ENCODE measurements around the gene EML1.

Gene EML1

GRCh38 chr14:99812892-99813291 lies 19.7 kb downstream of the EML1 start:
- H3K4me1 ChIP-seq (ENCODE audit: control insufficient read depth, insufficient read depth, low read length, poor library complexity, severe bottlenecking): no peaks in the 10 kb centered on the region
- no peaks in the 10 kb centered on the region for H3K36me3 ChIP-seq (ENCODE audit: control insufficient read depth, insufficient read depth, low read length)
- no peak for DNase-seq
- no peaks in the 10 kb centered on the region for H3K9me3 ChIP-seq (ENCODE audit: control insufficient read depth, low read length)
- H3K27me3 ChIP-seq (replicated peaks; ENCODE audit: control insufficient read depth, insufficient read depth, low read length, poor library complexity, severe bottlenecking): no peaks in the 10 kb centered on the region
- no peak overlapping the region for H3K4me3 ChIP-seq (ENCODE audit: insufficient read depth, low read depth, low read length, poor library complexity, severe bottlenecking)
- no peak overlapping the region for H3K27ac ChIP-seq (ENCODE audit: insufficient read depth, low read length, poor library complexity, severe bottlenecking)

DNA sequence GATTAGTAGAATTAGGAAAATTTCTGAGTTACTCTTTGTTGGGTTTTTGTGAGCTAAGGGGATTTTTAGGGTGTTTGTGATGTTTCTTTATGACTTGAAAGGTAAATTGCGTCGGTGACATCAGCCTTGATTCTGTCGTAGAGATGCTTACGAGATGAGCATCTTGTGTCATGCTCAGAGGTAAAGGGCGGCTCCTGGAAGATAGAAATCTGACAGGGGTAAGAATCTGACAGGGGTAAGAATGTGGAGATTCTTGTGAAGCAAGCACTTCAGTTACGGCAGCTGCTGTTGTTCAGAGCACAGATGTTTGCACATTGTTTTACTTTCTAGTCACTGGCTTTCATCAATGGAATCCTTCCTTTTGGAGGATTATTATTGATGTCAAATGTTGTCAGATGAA lies 22.5 kb downstream of the EML1 start:
- no peaks in the 10 kb centered on the region for H3K9me3 ChIP-seq (ENCODE audit: control insufficient read depth, low read length)
- no peak overlapping the region for H3K27ac ChIP-seq (ENCODE audit: insufficient read depth, low read length, poor library complexity, severe bottlenecking)
- H3K27me3 ChIP-seq (replicated peaks; ENCODE audit: control insufficient read depth, insufficient read depth, low read length, poor library complexity, severe bottlenecking): no peaks in the 10 kb centered on the region

DNA sequence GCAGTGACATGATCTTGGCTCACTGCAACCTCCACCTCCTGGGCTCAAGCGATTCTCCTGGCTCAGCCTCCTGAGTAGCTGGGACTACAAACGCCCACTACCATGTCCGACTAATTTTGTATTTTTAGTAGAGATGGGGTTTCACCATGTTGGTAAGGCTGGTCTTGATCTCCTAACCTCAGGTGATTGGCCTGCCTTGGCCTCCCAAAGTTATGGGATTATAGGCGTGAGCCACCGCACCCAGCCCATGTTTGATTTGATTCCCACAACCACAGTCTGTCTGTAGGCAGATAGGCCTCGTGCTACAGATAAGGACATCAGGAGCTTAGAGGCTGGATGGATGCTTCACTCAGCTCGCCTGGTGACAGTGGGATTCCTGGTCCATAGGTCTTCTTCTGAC lies 23.0 kb downstream of the EML1 start:
- Histone ChIP-seq H3K9me3 (ENCODE audit: control insufficient read depth, low read length) (no peaks in the 10 kb centered on the region), H3K27me3 (replicated peaks; ENCODE audit: control insufficient read depth, insufficient read depth, low read length, poor library complexity, severe bottlenecking) (no peaks in the 10 kb centered on the region), H3K36me3 (ENCODE audit: control insufficient read depth, insufficient read depth, low read length) (no peaks in the 10 kb centered on the region), H3K27ac (ENCODE audit: insufficient read depth, low read length, poor library complexity, severe bottlenecking) (no peak overlapping the region), H3K4me3 (ENCODE audit: insufficient read depth, low read depth, low read length, poor library complexity, severe bottlenecking) (no peak overlapping the region), H3K4me1 (ENCODE audit: control insufficient read depth, insufficient read depth, low read length, poor library complexity, severe bottlenecking) (no peaks in the 10 kb centered on the region)
- DNase-seq: no peak

More for the DNA sequence above, 22.5 kb downstream of the EML1 start:
- H3K36me3 ChIP-seq (ENCODE audit: control insufficient read depth, insufficient read depth, low read length): no peaks in the 10 kb centered on the region
- no peaks in the 10 kb centered on the region for H3K4me1 ChIP-seq (ENCODE audit: control insufficient read depth, insufficient read depth, low read length, poor library complexity, severe bottlenecking)
- no peak for DNase-seq
- H3K4me3 ChIP-seq (ENCODE audit: insufficient read depth, low read depth, low read length, poor library complexity, severe bottlenecking): no peak overlapping the region

- H3K36me3 ChIP-seq (ENCODE audit: control insufficient read depth, insufficient read depth, low read length): no peaks in the 10 kb centered on the region
- no peaks in the 10 kb centered on the region for H3K9me3 ChIP-seq (ENCODE audit: control insufficient read depth, low read length)
- DNase-seq: no peak
- peaks cover under 1% of the 10 kb centered on the region for H3K4me1 ChIP-seq (ENCODE audit: control insufficient read depth, insufficient read depth, low read length, poor library complexity, severe bottlenecking)
- H3K27me3 ChIP-seq (replicated peaks; ENCODE audit: control insufficient read depth, insufficient read depth, low read length, poor library complexity, severe bottlenecking): no peaks in the 10 kb centered on the region
- no peak overlapping the region for H3K4me3 ChIP-seq (ENCODE audit: insufficient read depth, low read depth, low read length, poor library complexity, severe bottlenecking)
- H3K27ac ChIP-seq (ENCODE audit: insufficient read depth, low read length, poor library complexity, severe bottlenecking): no peak overlapping the region
These were observed 23.4 kb downstream of the EML1 start for GRCh38 chr14:99816642-99817041.

- DNase-seq: no peak
- Histone ChIP-seq H3K4me3 (ENCODE audit: insufficient read depth, low read depth, low read length, poor library complexity, severe bottlenecking) (no peak overlapping the region), H3K36me3 (ENCODE audit: control insufficient read depth, insufficient read depth, low read length) (no peaks in the 10 kb centered on the region), H3K27me3 (replicated peaks; ENCODE audit: control insufficient read depth, insufficient read depth, low read length, poor library complexity, severe bottlenecking) (no peaks in the 10 kb centered on the region), H3K4me1 (ENCODE audit: control insufficient read depth, insufficient read depth, low read length, poor library complexity, severe bottlenecking) (peaks cover 4% of the 10 kb centered on the region), H3K27ac (ENCODE audit: insufficient read depth, low read length, poor library complexity, severe bottlenecking) (no peak overlapping the region), H3K9me3 (ENCODE audit: control insufficient read depth, low read length) (no peaks in the 10 kb centered on the region)
These were observed 24.1 kb downstream of the EML1 start for GRCh38 chr14:99817331-99817730.

GRCh38 chr14:99818503-99819036 lies 25.4 kb downstream of the EML1 start:
- DNase-seq: no peak
- no peaks in the 10 kb centered on the region for H3K27me3 ChIP-seq (replicated peaks; ENCODE audit: control insufficient read depth, insufficient read depth, low read length, poor library complexity, severe bottlenecking)

GRCh38 chr14:99819514-99819913 lies 26.3 kb downstream of the EML1 start:
- DNase-seq: no peak
- H3K36me3 ChIP-seq (ENCODE audit: control insufficient read depth, insufficient read depth, low read length): no peaks in the 10 kb centered on the region
- no peaks in the 10 kb centered on the region for H3K27me3 ChIP-seq (replicated peaks; ENCODE audit: control insufficient read depth, insufficient read depth, low read length, poor library complexity, severe bottlenecking)
- no peaks in the 10 kb centered on the region for H3K9me3 ChIP-seq (ENCODE audit: control insufficient read depth, low read length)
- no peak overlapping the region for H3K4me3 ChIP-seq (ENCODE audit: insufficient read depth, low read depth, low read length, poor library complexity, severe bottlenecking)
- peaks cover 4% of the 10 kb centered on the region for H3K4me1 ChIP-seq (ENCODE audit: control insufficient read depth, insufficient read depth, low read length, poor library complexity, severe bottlenecking)
- H3K27ac ChIP-seq (ENCODE audit: insufficient read depth, low read length, poor library complexity, severe bottlenecking): no peak overlapping the region

More at GRCh38 chr14:99818503-99819036, 25.4 kb downstream of the EML1 start:
- Histone ChIP-seq H3K4me3 (ENCODE audit: insufficient read depth, low read depth, low read length, poor library complexity, severe bottlenecking) (no peak overlapping the region), H3K4me1 (ENCODE audit: control insufficient read depth, insufficient read depth, low read length, poor library complexity, severe bottlenecking) (peaks cover 4% of the 10 kb centered on the region), H3K36me3 (ENCODE audit: control insufficient read depth, insufficient read depth, low read length) (no peaks in the 10 kb centered on the region), H3K27ac (ENCODE audit: insufficient read depth, low read length, poor library complexity, severe bottlenecking) (no peak overlapping the region), H3K9me3 (ENCODE audit: control insufficient read depth, low read length) (no peaks in the 10 kb centered on the region)

DNA sequence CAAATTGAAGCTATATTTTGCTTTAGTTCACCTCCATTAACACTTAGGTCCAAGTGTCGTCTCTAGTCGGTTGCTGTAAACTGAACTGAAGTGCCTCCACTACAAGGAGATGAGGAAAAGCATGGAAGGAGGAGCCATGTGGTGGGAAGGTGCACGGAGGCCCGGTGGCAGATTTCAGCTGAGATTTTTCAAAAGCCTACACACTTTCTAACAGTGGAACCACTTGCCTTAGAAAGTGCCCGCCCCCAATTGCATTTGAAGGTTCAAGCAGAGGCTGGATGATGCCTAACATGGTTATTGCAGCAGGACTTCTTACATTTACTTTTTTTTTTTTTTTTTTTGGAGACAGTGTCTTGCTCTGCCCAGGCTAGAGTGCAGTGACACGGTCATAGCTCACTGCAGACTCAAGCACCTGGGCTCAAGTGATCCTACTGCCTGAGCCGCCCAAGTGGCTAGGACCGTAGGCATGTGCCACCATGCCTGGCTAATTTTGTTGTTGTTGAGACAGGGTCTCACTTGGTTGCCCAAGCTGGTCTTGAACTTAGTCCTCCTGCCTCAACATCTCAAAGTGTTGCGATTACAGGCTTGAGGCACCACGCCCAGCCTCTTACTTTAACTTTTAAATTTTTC lies 27.6 kb downstream of the EML1 start:
- Histone ChIP-seq H3K27me3 (replicated peaks; ENCODE audit: control insufficient read depth, insufficient read depth, low read length, poor library complexity, severe bottlenecking) (no peaks in the 10 kb centered on the region), H3K27ac (ENCODE audit: insufficient read depth, low read length, poor library complexity, severe bottlenecking) (no peak overlapping the region), H3K36me3 (ENCODE audit: control insufficient read depth, insufficient read depth, low read length) (no peaks in the 10 kb centered on the region), H3K4me1 (ENCODE audit: control insufficient read depth, insufficient read depth, low read length, poor library complexity, severe bottlenecking) (peaks cover 4% of the 10 kb centered on the region), H3K9me3 (ENCODE audit: control insufficient read depth, low read length) (no peaks in the 10 kb centered on the region), H3K4me3 (ENCODE audit: insufficient read depth, low read depth, low read length, poor library complexity, severe bottlenecking) (no peak overlapping the region)
- DNase-seq: no peak

DNA sequence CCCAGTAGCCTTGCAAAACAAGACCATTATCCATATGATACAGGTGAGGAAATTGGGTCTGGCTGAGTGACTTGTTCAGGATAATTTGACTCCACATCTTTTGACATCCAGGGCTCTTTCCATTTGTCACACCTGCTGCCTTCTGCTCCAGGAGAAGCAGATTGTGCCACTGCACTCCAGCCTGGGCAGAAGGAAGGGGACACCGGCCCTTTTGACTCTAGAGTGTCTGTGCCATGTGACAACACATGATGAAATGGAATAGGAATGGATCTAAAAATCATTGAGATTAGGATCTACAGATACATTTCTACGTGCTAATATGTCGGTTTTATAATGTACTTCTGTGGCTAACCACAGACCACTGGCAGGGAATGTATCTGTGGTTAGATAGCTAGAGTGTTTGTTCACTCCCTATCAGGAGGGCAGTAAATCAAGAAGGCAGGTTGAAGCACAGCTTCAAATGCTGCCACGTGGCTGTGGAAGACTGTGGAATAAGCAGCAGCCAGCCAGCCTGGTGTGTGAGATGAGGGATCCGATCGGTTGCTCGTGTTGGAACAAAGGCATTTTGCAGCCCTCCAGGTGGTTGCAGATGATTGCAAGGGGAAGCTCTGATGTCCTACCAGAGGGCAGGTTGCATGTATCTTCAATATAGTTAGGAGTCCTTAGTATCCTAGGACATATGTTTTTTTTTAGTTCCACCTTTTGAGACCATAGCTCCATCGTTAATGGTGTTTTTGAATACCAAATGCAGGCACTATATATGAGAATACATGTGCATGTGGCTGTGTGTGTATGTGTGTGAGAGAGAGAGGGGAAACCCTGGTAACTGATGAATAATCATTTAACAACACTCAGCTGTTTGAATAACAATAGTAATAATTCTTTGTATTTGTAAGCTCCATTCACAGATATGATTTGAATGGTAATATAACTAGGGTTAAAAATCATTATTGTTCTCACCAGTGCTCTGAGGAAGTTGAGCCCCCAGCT lies 28.6 kb downstream of the EML1 start:
- no peak overlapping the region for H3K4me3 ChIP-seq (ENCODE audit: insufficient read depth, low read depth, low read length, poor library complexity, severe bottlenecking)
- no peak overlapping the region for H3K27ac ChIP-seq (ENCODE audit: insufficient read depth, low read length, poor library complexity, severe bottlenecking)
- no peak for DNase-seq
- peaks cover 4% of the 10 kb centered on the region for H3K4me1 ChIP-seq (ENCODE audit: control insufficient read depth, insufficient read depth, low read length, poor library complexity, severe bottlenecking)
- no peaks in the 10 kb centered on the region for H3K27me3 ChIP-seq (replicated peaks; ENCODE audit: control insufficient read depth, insufficient read depth, low read length, poor library complexity, severe bottlenecking)
- H3K9me3 ChIP-seq (ENCODE audit: control insufficient read depth, low read length): no peaks in the 10 kb centered on the region
- no peaks in the 10 kb centered on the region for H3K36me3 ChIP-seq (ENCODE audit: control insufficient read depth, insufficient read depth, low read length)
